C4-2B (cell line): ENCODE data around the gene CYTH1.

Source experiments
- CTCF ChIP-seq: fragments of 450-650 bp; conservative IDR thresholded peaks from 2 replicates; pipeline ENCODE4 v1.5.1; 2017; ENCODE audit warnings: mild to moderate bottlenecking
- ZFX ChIP-seq: fragments of 450-650 bp; IDR thresholded peaks from 2 replicates; pipeline ENCODE4 v1.6.1; 2017

GRCh38 chr17:78746263-78746948 is 35.7 kb downstream of the CYTH1 start:
- no peak for TF ChIP-seq CTCF
- no peak for TF ChIP-seq ZFX
